Endodermal cell (in vitro differentiated cells): ENCODE data around the gene CRTAC1. TPM values are rescaled to one million over a fixed set of nuclear protein-coding genes. Genes with fewer than 3 reads are reported as not detected.

ENCODE experiments used
- DNase-seq: peaks from one replicate; pipeline ENCODE4 v3.0.0-alpha.2; 2017
- H3K27ac ChIP-seq: 2 replicates; pipeline ENCODE4 v1.5.1; 2013; ENCODE audit warnings: mild to moderate bottlenecking, low read depth, low read length, moderate library complexity
- H3K27me3 ChIP-seq: 2 replicates; pipeline ENCODE4 v1.6.1; 2013; ENCODE audit warnings: mild to moderate bottlenecking, low read length, moderate library complexity; ENCODE audit not compliant: insufficient read depth, control insufficient read depth, poor library complexity, severe bottlenecking
- H3K36me3 ChIP-seq: 2 replicates; pipeline ENCODE4 v1.7.0; 2013; ENCODE audit warnings: mild to moderate bottlenecking, low read length, moderate library complexity; ENCODE audit not compliant: control insufficient read depth, insufficient read depth
- H3K4me1 ChIP-seq: one replicate; pipeline ENCODE4 v1.7.0; 2013; ENCODE audit warnings: low read length; ENCODE audit not compliant: control insufficient read depth, insufficient read depth
- H3K4me3 ChIP-seq: 2 replicates; pipeline ENCODE4 v1.5.1; 2013; ENCODE audit warnings: mild to moderate bottlenecking, low read length, moderate library complexity
- H3K9ac ChIP-seq: 2 replicates; pipeline ENCODE4 v1.6.1; 2013; ENCODE audit warnings: mild to moderate bottlenecking, low read length, moderate library complexity; ENCODE audit not compliant: poor library complexity, severe bottlenecking; ENCODE audit errors: extremely low read depth
- H3K9me3 ChIP-seq: 2 replicates; pipeline ENCODE4 v1.6.1; 2013; ENCODE audit warnings: mild to moderate bottlenecking, low read length, moderate library complexity; ENCODE audit not compliant: control insufficient read depth
- H3K27ac Mint-ChIP-seq: 2 replicates; pipeline ENCODE4 v1.8.0; 2020; ENCODE audit warnings: mixed read lengths
- H3K27me3 Mint-ChIP-seq: 2 replicates; pipeline ENCODE4 v1.8.0; 2021; ENCODE audit warnings: mild to moderate bottlenecking, mixed read lengths; ENCODE audit not compliant: insufficient read depth
- H3K36me3 Mint-ChIP-seq: 2 replicates; pipeline ENCODE4 v1.8.0; 2020; ENCODE audit warnings: low read depth, mixed read lengths
- H3K4me1 Mint-ChIP-seq: 2 replicates; pipeline ENCODE4 v1.8.0; 2020; ENCODE audit warnings: mixed read lengths
- H3K4me3 Mint-ChIP-seq: 2 replicates; pipeline ENCODE4 v1.8.0; 2020; ENCODE audit warnings: mild to moderate bottlenecking, moderate library complexity, mixed read lengths
- H3K9me3 Mint-ChIP-seq: 2 replicates; pipeline ENCODE4 v1.8.0; 2020; ENCODE audit warnings: mild to moderate bottlenecking, mixed read lengths
- WGBS, 2 experiments: methylation state at CpG; one replicate each; pipeline versions ENCODE4 v1.1.5 to v1.1.7; 2013; ENCODE audit warnings: missing lambda C conversion rate in 2 of 2, mixed read lengths in 1 of 2; ENCODE audit not compliant: insufficient coverage in 1 of 2, insufficient read length in 1 of 2; 5-methylcytosine and 5-hydroxymethylcytosine counted together
- total RNA-seq, 2 donors: library from RNA; stranded (reverse); fragmentation: NEBNext Ultra II Directional in 1 of 2; extraction: Animal tissue kit (Norgen Biotek cat#: 25700) in 1 of 2; gene quantifications; 2 replicates in 1 of 2; 3 replicates in 1 of 2; pipeline ENCODE4 v1.2.1, GENCODE V29; 2021
- TF ChIP-seq, protein P1 (sequence below): fragments of 200-600 bp; sonication (generic); conservative IDR thresholded peaks from 2 replicates; pipeline ENCODE4 v1.5.0; 2021; ENCODE audit warnings: antibody characterized with exemption, mild to moderate bottlenecking

CRTAC1 gene
- total RNA-seq, 2 donors from 2014 or later, result 0.13 to 0.24 TPM

DNA sequence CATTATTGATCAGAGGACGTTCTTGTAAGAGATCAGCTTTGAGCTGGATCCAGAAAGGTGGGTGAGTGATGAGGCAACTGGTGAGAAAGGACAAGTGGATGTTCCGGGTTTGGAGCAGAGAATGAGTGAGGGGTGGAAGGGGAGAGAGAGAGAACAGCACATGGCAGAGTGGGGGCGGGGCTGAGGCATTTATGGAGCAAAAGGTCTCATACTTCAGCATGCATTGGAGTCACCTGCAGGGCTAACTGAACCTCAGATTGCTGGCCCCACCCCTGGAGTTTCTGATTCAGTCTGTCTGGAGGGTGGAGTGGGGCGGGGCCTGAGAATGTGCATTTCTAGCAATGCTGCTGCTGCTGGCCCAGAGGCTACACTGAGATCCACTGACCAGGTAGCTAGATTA lies 109.6 kb downstream of the CRTAC1 start:
- H3K4me1 ChIP-seq, result no peaks in the 10 kb centered on the region
- H3K27ac Mint-ChIP-seq, result no peak overlapping the region

DNA sequence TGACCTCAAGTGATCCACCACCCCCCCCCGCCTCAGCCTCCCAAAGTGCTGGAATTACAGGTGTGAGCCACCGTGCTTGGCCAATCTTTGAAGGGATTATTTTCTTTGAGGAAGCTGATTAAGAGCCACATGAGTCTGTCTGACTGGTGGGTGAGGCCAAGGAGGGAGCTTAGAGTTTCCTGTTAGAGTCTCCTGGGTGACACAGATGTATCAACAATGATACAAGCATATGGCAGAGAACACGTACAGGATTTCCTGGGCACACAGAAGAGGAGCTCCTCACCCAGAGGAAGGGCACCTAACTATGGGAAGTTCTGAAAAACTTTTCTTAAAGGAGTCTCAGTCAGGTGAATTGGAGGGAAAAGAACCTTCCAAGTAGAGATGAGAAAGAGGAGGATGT lies 111.4 kb downstream of the CRTAC1 start:
- Histone ChIP-seq H3K36me3 (no peaks in the 10 kb centered on the region), H3K4me3 (no peak overlapping the region), H3K27me3 (peaks cover 7% of the 10 kb centered on the region), H3K4me1 (no peaks in the 10 kb centered on the region), H3K27ac (no peak overlapping the region), H3K9ac (no peak overlapping the region), H3K9me3 (no peaks in the 10 kb centered on the region)
- Mint-ChIP-seq H3K4me3 (no peak overlapping the region), H3K9me3 (no peaks in the 10 kb centered on the region), H3K27me3 (peaks cover 50% of the 10 kb centered on the region), H3K4me1 (peaks cover 5% of the 10 kb centered on the region), H3K27ac (no peak overlapping the region), H3K36me3 (no peaks in the 10 kb centered on the region)
- DNase-seq, result no peak
- WGBS, 2 experiments, result 86 to 90% methylated on average over 2 to 3 of the region's 3 CpGs
- TF ChIP-seq, protein P1, sequence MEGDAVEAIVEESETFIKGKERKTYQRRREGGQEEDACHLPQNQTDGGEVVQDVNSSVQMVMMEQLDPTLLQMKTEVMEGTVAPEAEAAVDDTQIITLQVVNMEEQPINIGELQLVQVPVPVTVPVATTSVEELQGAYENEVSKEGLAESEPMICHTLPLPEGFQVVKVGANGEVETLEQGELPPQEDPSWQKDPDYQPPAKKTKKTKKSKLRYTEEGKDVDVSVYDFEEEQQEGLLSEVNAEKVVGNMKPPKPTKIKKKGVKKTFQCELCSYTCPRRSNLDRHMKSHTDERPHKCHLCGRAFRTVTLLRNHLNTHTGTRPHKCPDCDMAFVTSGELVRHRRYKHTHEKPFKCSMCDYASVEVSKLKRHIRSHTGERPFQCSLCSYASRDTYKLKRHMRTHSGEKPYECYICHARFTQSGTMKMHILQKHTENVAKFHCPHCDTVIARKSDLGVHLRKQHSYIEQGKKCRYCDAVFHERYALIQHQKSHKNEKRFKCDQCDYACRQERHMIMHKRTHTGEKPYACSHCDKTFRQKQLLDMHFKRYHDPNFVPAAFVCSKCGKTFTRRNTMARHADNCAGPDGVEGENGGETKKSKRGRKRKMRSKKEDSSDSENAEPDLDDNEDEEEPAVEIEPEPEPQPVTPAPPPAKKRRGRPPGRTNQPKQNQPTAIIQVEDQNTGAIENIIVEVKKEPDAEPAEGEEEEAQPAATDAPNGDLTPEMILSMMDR, result no peak

More for the DNA sequence above, 109.6 kb downstream of the CRTAC1 start:
- no peak overlapping the region for H3K9ac ChIP-seq
- no peaks in the 10 kb centered on the region for H3K9me3 ChIP-seq
- WGBS, 2 experiments, result 84 to 88% methylated on average over 3 to 4 of the region's 4 CpGs
- Mint-ChIP-seq H3K9me3 (no peaks in the 10 kb centered on the region), H3K27me3 (peaks cover 50% of the 10 kb centered on the region), H3K4me3 (no peak overlapping the region), H3K4me1 (peaks cover 5% of the 10 kb centered on the region), H3K36me3 (no peaks in the 10 kb centered on the region)
- H3K4me3 ChIP-seq, result no peak overlapping the region
- TF ChIP-seq, protein P1, result no peak
- peaks cover 9% of the 10 kb centered on the region for H3K27me3 ChIP-seq
- no peak overlapping the region for H3K27ac ChIP-seq
- H3K36me3 ChIP-seq, result no peaks in the 10 kb centered on the region
- no peak for DNase-seq

DNA sequence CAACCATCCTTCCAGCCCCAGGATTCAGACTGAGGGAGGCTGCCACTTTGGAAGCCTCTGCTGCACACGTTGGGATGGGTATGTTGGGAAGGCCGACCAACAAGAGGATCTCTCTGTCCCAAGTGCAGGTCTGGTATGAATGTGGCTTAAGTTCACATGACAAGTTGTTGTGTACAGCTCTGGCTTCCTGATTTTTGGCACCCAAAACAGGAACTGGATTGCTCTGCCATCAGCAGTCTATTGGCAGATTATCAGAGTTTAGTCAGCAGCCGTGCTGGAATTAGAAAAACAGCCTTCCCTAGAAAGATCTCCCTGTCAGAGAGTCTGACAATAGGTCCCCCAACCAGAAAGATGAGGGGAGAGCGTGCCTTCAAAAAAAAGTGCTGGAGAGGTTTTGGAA lies 113.8 kb downstream of the CRTAC1 start:
- TF ChIP-seq, protein P1, result no peak
- Mint-ChIP-seq H3K27me3 (peaks cover 51% of the 10 kb centered on the region), H3K9me3 (no peaks in the 10 kb centered on the region), H3K4me1 (peaks cover 5% of the 10 kb centered on the region), H3K27ac (no peak overlapping the region), H3K36me3 (no peaks in the 10 kb centered on the region), H3K4me3 (no peak overlapping the region)
- no peak for DNase-seq
- Histone ChIP-seq H3K27ac (no peak overlapping the region), H3K4me1 (no peaks in the 10 kb centered on the region), H3K9me3 (no peaks in the 10 kb centered on the region), H3K36me3 (no peaks in the 10 kb centered on the region), H3K4me3 (no peak overlapping the region), H3K9ac (no peak overlapping the region), H3K27me3 (peaks cover 16% of the 10 kb centered on the region)
- 90 to 96% methylated on average over 3 to 4 of the region's 4 CpGs for WGBS, 2 experiments
